GM12878 (cell line): ENCODE results near the gene ARID5B. TPM values are rescaled to one million over a fixed set of nuclear protein-coding genes. Genes with fewer than 3 reads are reported as not detected.

ENCODE experiments used
- ATAC-seq: fragments of 200-7000 bp; cut with Tn5 transposase; 3 replicates; pipeline ENCODE4 v1.9.1; 2020; ENCODE audit warnings: mild to moderate bottlenecking, moderate library complexity
- BruUV-seq: library from RNA; stranded (reverse); fragments of 400-500 nt; replicated peaks from 2 replicates; lab custom pipeline; 2021; lab: Mats Ljungman, UMichigan
- CTCF ChIA-PET: fragments of 300-600 bp; sonication (Branson Sonifier 250); formaldehyde crosslinking; extraction: SDS; loops from one replicate; lab custom pipeline; 2021; ENCODE audit warnings: inconsistent platforms; lab: Yijun Ruan, JAX
- POLR2A ChIA-PET: fragments of 350-600 bp; formaldehyde crosslinking; extraction: SDS; loops from one replicate; lab custom pipeline; 2021; ENCODE audit warnings: inconsistent platforms; lab: Charles Lee
- RAD21 ChIA-PET: fragments of 300-600 bp; sonication (Branson Sonifier 250); formaldehyde crosslinking; loops from one replicate; lab custom pipeline; 2023; ENCODE audit warnings: antibody characterized with exemption; ENCODE audit not compliant: unreplicated experiment; lab: Charles Lee
- SMC1A ChIA-PET: fragments of 300-600 bp; sonication (Branson Sonifier 250); formaldehyde crosslinking; loops from one replicate; lab custom pipeline; 2023; ENCODE audit not compliant: unreplicated experiment, uncharacterized antibody; lab: Charles Lee
- DNase-seq: peaks from one replicate; pipeline ENCODE4 v3.0.0-alpha.2; 2011; ENCODE audit warnings: low read depth, low spot score
- FAIRE-seq: peaks from 3 replicates; lab custom pipeline; 2011; peaks lifted over from hg19 to GRCh38; lab: Jason Lieb, UNC
- H2AFZ ChIP-seq: 2 replicates; pipeline ENCODE4 v1.6.0; 2011; ENCODE audit warnings: low read depth, low read length, control low read depth; ENCODE audit not compliant: control insufficient read depth
- H3K27ac ChIP-seq: 2 replicates; pipeline ENCODE4 v1.5.1; 2011; ENCODE audit warnings: control low read depth; ENCODE audit not compliant: control insufficient read depth, insufficient read depth
- H3K27me3 ChIP-seq, 2 experiments: replicated peaks in 1 of 2; 2 replicates each; pipeline versions ENCODE4 v1.6.0 to v1.6.1; 2011; ENCODE audit warnings: low read length in 1 of 2; ENCODE audit not compliant: control insufficient read depth in 2 of 2, insufficient read depth in 2 of 2
- H3K36me3 ChIP-seq, 2 experiments: 2 replicates each; pipeline ENCODE4 v1.5.1; 2011; ENCODE audit warnings: low read length in 1 of 2; ENCODE audit not compliant: control insufficient read depth in 2 of 2, insufficient read depth in 2 of 2
- H3K4me1 ChIP-seq: 2 replicates; pipeline ENCODE4 v1.6.1; 2011; ENCODE audit warnings: mild to moderate bottlenecking, low read length, moderate library complexity, mixed read lengths; ENCODE audit not compliant: control insufficient read depth, insufficient read depth
- H3K4me2 ChIP-seq: 2 replicates; pipeline ENCODE4 v1.6.0; 2011; ENCODE audit warnings: control low read depth; ENCODE audit not compliant: control insufficient read depth, insufficient read depth
- H3K4me3 ChIP-seq: fragments of 200-600 bp; sonication (generic); 2 replicates; pipeline ENCODE4 v1.5.1; 2016
- H3K79me2 ChIP-seq: 2 replicates; pipeline ENCODE4 v1.6.0; 2011; ENCODE audit warnings: low read length; ENCODE audit not compliant: control insufficient read depth, insufficient read depth
- H3K9ac ChIP-seq: 2 replicates; pipeline ENCODE4 v1.8.0; 2011; ENCODE audit warnings: low read length, control low read depth, mixed read lengths; ENCODE audit not compliant: control insufficient read depth, insufficient read depth
- H3K9me3 ChIP-seq: replicated peaks from 3 replicates; pipeline ENCODE4 v1.5.1; 2011; ENCODE audit warnings: mild to moderate bottlenecking, low read length; ENCODE audit not compliant: control insufficient read depth, insufficient read depth
- H4K20me1 ChIP-seq: 2 replicates; pipeline ENCODE4 v1.6.0; 2011; ENCODE audit not compliant: control insufficient read depth, insufficient read depth
- HDAC6 ChIP-seq: fragments of 200-600 bp; sonication (generic); IDR thresholded peaks from one replicate; pipeline ENCODE4 v1.8.0; 2017; ENCODE audit warnings: antibody characterized with exemption; ENCODE audit not compliant: unreplicated experiment
- NBN ChIP-seq: fragments of 450-650 bp; IDR thresholded peaks from 2 replicates; pipeline ENCODE4 v1.6.1; 2016
- PAX8 ChIP-seq: fragments of 450-650 bp; IDR thresholded peaks from 2 replicates; pipeline ENCODE4 v1.6.1; 2017; ENCODE audit warnings: mild to moderate bottlenecking, moderate library complexity
- POLR2AphosphoS2 ChIP-seq: IDR thresholded peaks from 2 replicates; pipeline ENCODE4 v1.6.1; 2011; ENCODE audit warnings: low read depth, mild to moderate bottlenecking, low read length, improper control_type of control experiment, moderate library complexity
- SIN3A ChIP-seq: IDR thresholded peaks from 2 replicates; pipeline ENCODE4 v1.6.1; 2012; ENCODE audit warnings: low read depth, low read length, improper control_type of control experiment
- WRNIP1 ChIP-seq: IDR thresholded peaks from 2 replicates; pipeline ENCODE4 v1.6.1; 2011; ENCODE audit warnings: low read depth, low read length, improper control_type of control experiment, borderline replicate concordance
- WGBS: methylation state at CpG from one replicate; pipeline ENCODE4 v1.1.6; 2016; ENCODE audit warnings: low lambda C conversion rate; ENCODE audit not compliant: insufficient replicate concordance, insufficient coverage; ENCODE audit errors: missing lambda C conversion rate; 5-methylcytosine and 5-hydroxymethylcytosine counted together
- in situ Hi-C: fragments of 300-500 bp; cut with MboI; formaldehyde crosslinking; loops from 9 replicates; pipeline ENCODE4 v1.14.3; 2018; ENCODE audit warnings: mixed read lengths
- intact Hi-C: fragments of 100-400 bp; cut with micrococcal nuclease; formaldehyde crosslinking; loops from one replicate; pipeline ENCODE4 v1.14.2; 2022; ENCODE audit not compliant: unreplicated experiment
- polyA plus RNA-seq, 11 experiments: library from polyadenylated mRNA; depleted of rRNA in 4 of 11; unstranded in 6 of 11; stranded (reverse) in 5 of 11; fragments of >200 nt; fragmentation: Nextera tagmentation in 4 of 11; fragmentation: Illumina TruSeq in 1 of 11; extraction: Ambion mirVana in 4 of 11; extraction: Trizol in 1 of 11; gene quantifications; 1 replicate in 1 of 11; 2 replicates in 10 of 11; pipeline versions ENCODE4 v1.2.1 to v1.2.3, GENCODE V29; 2011 to 2016; ENCODE audit warnings: inconsistent platforms in 2 of 11, missing spikeins in 2 of 11, low read depth in 1 of 11
- total RNA-seq, 4 experiments: library from RNA; depleted of rRNA in 3 of 4; stranded (reverse); fragments of >200 nt in 3 of 4; fragmentation: Illumina TruSeq in 1 of 4; extraction: Trizol in 1 of 4; gene quantifications; 2 replicates each; pipeline versions ENCODE4 v1.2.1 to v1.2.3, GENCODE V29; 2013 to 2021
- TF ChIP-seq, protein P1 (sequence below): fragments of 450-650 bp; IDR thresholded peaks from 2 replicates; pipeline ENCODE4 v1.6.1; 2018; ENCODE audit warnings: mild to moderate bottlenecking, low read depth, moderate library complexity; ENCODE audit not compliant: partially characterized antibody
- TF ChIP-seq, protein P2 (sequence below): fragments of 450-650 bp; IDR thresholded peaks from 2 replicates; pipeline ENCODE4 v1.6.1; 2016; ENCODE audit warnings: mild to moderate bottlenecking

The ARID5B gene
- total and polyA plus RNA-seq, 10 of the 15 experiments (the other 5 are each of a cell fraction or from before 2014, with no cell fraction given), result 2.7 to 8.5 (median 6.1) TPM

DNA sequence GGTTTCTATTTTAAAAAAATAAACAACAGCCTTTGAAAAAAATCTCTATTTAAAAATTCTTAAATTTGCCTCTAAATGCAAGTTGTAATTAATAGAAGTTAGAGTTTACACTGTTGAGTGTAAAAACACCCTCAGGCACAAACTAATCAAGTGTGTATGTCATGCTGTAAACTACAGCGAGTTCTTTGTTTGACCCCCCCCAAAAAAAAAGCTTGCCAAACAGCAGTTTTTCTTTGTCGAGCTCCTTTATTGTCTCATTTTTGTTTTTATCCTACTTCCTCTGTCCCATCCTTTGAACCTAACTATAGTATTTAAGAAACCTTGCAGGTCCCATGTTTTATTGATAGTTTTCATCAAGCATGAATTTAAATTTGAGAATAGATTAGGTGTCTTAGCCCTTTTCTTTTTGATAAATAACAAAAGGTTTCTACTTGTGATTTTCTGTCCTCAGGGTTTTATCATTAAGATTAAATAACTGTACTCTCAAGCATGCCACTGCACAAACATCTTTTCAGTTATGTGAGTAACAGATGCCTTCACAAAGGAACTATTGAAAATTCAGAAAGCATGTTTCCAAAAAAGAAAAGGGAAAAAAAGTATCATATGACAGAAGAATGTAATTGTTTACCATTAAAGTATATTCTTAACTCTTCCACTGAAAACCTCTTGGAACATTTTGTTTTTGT, 176.0 kb downstream of the ARID5B start:
- ChIA-PET SMC1A (no interaction called here), POLR2A (no interaction called here), CTCF (no interaction called here), RAD21 (no interaction called here)
- TF ChIP-seq NBN, result no peak
- TF ChIP-seq PAX8, result no peak
- Histone ChIP-seq H3K4me2 (no peak overlapping the region), H3K9ac (no peak overlapping the region), H3K4me3 (no peak overlapping the region), H3K4me1 (peaks cover 33% of the 10 kb centered on the region), H3K9me3 (no peaks in the 10 kb centered on the region), H2AFZ (no peak overlapping the region), H3K79me2 (peaks cover 13% of the 10 kb centered on the region), H3K27ac (no peak overlapping the region), H3K27me3 (no peaks in the 10 kb centered on the region), H4K20me1 (no peaks in the 10 kb centered on the region), H3K36me3 (peaks cover 0 to 12% of the 10 kb centered on the region in 2 experiments; a peak in 3 of 4 replicates)
- ATAC-seq, result no peak
- no peak for DNase-seq
- intact Hi-C loops (no loop called here), in situ Hi-C loops (no loop called here)
- 46% methylated on average over 2 of the region's 2 CpGs for WGBS
- no peak for FAIRE-seq
- BruUV-seq, result no TSS peak

DNA sequence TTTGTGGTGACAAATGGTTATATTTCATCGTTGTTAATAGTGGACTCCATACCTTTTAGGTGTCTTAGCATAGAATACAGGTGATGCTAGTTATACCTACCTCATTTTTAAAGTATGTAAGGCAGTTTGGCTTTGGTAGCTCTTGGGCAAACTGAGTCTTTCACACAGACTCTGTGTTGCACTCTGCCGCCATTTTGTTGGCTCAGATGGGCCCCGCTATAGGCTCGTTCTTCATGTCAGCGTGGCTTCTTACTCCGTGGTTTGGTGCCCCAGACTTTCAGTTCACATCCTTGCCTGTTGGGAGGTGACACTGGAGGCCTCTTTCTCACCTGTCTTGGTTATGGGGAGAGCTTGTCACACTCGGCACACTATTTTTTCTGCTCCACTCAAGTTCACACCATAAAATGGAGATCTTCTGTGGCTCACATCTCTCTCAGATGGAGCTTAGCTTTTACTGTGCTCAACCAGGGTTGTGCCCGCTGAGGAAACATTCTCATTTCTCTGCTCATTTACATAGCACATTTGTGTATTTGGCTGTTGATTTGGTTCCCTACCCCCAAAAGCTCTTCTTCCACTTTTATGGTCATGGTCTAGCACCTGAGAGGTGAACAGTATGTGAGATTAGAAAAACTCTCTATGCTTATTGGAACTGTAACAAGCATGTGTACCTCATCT, 178.5 kb downstream of the ARID5B start:
- peak; percentile 69 for DNase-seq
- RAD21 ChIA-PET, result interaction anchor here (0.9 to 1.6 kb wide), 4 partner anchors 30 to 183 kb away, joined by 3 to 5 read pairs (median 4); no protein-coding TSS in a partner anchor
- TF ChIP-seq WRNIP1 (no peak), SIN3A (no peak), POLR2AphosphoS2 (no peak), HDAC6 (no peak)
- TF ChIP-seq, protein P1, sequence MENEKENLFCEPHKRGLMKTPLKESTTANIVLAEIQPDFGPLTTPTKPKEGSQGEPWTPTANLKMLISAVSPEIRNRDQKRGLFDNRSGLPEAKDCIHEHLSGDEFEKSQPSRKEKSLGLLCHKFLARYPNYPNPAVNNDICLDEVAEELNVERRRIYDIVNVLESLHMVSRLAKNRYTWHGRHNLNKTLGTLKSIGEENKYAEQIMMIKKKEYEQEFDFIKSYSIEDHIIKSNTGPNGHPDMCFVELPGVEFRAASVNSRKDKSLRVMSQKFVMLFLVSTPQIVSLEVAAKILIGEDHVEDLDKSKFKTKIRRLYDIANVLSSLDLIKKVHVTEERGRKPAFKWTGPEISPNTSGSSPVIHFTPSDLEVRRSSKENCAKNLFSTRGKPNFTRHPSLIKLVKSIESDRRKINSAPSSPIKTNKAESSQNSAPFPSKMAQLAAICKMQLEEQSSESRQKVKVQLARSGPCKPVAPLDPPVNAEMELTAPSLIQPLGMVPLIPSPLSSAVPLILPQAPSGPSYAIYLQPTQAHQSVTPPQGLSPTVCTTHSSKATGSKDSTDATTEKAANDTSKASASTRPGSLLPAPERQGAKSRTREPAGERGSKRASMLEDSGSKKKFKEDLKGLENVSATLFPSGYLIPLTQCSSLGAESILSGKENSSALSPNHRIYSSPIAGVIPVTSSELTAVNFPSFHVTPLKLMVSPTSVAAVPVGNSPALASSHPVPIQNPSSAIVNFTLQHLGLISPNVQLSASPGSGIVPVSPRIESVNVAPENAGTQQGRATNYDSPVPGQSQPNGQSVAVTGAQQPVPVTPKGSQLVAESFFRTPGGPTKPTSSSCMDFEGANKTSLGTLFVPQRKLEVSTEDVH, result no peak
- TF ChIP-seq, protein P2, sequence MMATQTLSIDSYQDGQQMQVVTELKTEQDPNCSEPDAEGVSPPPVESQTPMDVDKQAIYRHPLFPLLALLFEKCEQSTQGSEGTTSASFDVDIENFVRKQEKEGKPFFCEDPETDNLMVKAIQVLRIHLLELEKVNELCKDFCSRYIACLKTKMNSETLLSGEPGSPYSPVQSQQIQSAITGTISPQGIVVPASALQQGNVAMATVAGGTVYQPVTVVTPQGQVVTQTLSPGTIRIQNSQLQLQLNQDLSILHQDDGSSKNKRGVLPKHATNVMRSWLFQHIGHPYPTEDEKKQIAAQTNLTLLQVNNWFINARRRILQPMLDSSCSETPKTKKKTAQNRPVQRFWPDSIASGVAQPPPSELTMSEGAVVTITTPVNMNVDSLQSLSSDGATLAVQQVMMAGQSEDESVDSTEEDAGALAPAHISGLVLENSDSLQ, result no peak

More for the DNA sequence above, 178.5 kb downstream of the ARID5B start:
- H3K9ac ChIP-seq, result peak overlapping the region; percentile 11
- peak; percentile 90 for FAIRE-seq
- intact Hi-C loops, result loop anchor here (2.0 kb wide), 2 partner anchors 29 to 165 kb away; no protein-coding TSS in a partner anchor
- 18% methylated on average over 8 of the region's 8 CpGs for WGBS
- H3K79me2 ChIP-seq, result peaks cover 13% of the 10 kb centered on the region
- BruUV-seq, result TSS peak; percentile 97
- H2AFZ ChIP-seq, result peak overlapping the region; percentile 46
- H3K4me2 ChIP-seq, result peak overlapping the region; percentile 70
- H3K9me3 ChIP-seq, result no peaks in the 10 kb centered on the region
- peak overlapping the region; percentile 12; the same call in 1 of the 2 replicates for H3K4me3 ChIP-seq
- H3K27me3 ChIP-seq, result no peaks in the 10 kb centered on the region
- H3K4me1 ChIP-seq, result peaks cover 47% of the 10 kb centered on the region
- ChIA-PET POLR2A (no interaction called here), CTCF (interaction anchor here (1.1 kb wide), 1 partner anchor 160 kb away, joined by 4 read pairs; no protein-coding TSS in a partner anchor), SMC1A (interaction anchor here (0.6 to 1.7 kb wide), 6 partner anchors 14 to 104 kb away, joined by 3 to 4 read pairs (median 3); no protein-coding TSS in a partner anchor)
- ATAC-seq, result peak; percentile 57
- H4K20me1 ChIP-seq, result no peaks in the 10 kb centered on the region
- H3K27ac ChIP-seq, result peak overlapping the region; percentile 74
- peaks cover 0 to 8% of the 10 kb centered on the region in 2 experiments; a peak in 3 of 4 replicates for H3K36me3 ChIP-seq
- in situ Hi-C loops, result no loop called here
